Mucosa of stomach (tissue), 1 donor: ENCODE measurements around the gene DSCAML1.

ENCODE experiments used
- H3K27me3 ChIP-seq: one replicate; pipeline ENCODE4 v1.7.0; 2013; ENCODE audit warnings: mild to moderate bottlenecking, low read length; ENCODE audit not compliant: control insufficient read depth, insufficient read depth
- H3K36me3 ChIP-seq: one replicate; pipeline ENCODE4 v1.7.0; 2013; ENCODE audit warnings: low read length; ENCODE audit not compliant: control insufficient read depth, insufficient read depth
- H3K4me1 ChIP-seq: one replicate; pipeline ENCODE4 v1.7.0; 2013; ENCODE audit warnings: mild to moderate bottlenecking, low read length; ENCODE audit not compliant: control insufficient read depth, insufficient read depth
- H3K4me3 ChIP-seq: one replicate; pipeline ENCODE4 v1.7.0; 2013; ENCODE audit warnings: low read length
- H3K9ac ChIP-seq: one replicate; pipeline ENCODE4 v1.7.0; 2013; ENCODE audit warnings: mild to moderate bottlenecking, low read length, moderate library complexity
- H3K9me3 ChIP-seq: one replicate; pipeline ENCODE4 v1.7.0; 2013; ENCODE audit warnings: mild to moderate bottlenecking, low read length, moderate library complexity; ENCODE audit not compliant: control insufficient read depth
- donor health status: Pancreatic carcinoma.

Gene DSCAML1

DNA sequence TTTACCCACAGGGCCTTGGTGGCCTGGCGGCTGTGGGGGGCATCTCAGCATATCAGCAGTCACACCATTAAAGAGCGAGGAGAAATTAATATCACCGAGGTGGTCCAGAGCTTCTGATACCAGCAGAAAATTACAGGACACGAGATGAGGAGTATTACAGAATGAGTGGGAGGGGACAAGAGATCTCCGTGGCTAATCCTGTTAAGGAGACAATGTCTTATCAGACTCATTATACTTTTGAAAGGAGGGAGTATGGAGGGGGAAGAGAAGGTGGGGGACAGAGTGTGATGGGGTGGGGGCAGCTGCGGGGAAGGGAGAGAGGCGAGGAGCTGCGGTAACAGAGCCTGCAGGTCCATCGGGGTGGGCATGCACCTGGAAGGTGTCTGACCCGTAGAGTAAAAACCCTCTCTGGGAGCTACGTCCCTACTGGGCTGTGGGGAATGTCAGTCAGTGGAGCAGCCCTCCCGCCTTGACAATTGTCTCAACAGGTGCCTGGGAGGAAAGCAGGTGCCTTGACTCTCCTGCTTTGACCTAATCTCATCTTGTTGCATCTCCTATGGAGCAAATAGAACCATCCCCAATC lies 245.2 kb downstream of the DSCAML1 start:
- no peaks in the 10 kb centered on the region for H3K36me3 ChIP-seq
- H3K27me3 ChIP-seq: no peaks in the 10 kb centered on the region
- H3K4me1 ChIP-seq: no peaks in the 10 kb centered on the region

DNA sequence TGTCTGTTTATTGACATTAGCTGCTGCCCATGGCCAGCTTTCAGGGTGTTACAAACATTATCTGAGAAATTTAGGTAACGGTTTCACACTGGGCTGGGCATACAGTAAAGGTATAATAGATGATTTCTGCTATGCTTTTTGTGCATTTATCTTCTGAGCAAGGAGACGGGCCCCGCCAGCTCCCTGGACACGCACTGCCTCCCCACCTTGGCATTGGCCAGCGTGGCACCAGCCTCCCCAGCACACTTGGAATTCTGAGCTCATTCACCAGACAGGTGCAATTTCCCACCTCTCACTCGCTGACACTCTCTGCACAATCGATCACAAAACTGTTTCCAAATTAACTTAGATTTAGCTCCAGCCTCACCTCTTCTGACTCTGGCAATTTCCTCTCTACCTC lies 246.6 kb downstream of the DSCAML1 start:
- Histone ChIP-seq H3K9ac (no peak overlapping the region), H3K9me3 (no peaks in the 10 kb centered on the region), H3K4me1 (no peaks in the 10 kb centered on the region), H3K36me3 (no peaks in the 10 kb centered on the region), H3K4me3 (no peak overlapping the region), H3K27me3 (no peaks in the 10 kb centered on the region)

More for the DNA sequence above, 245.2 kb downstream of the DSCAML1 start:
- Histone ChIP-seq H3K9me3 (no peaks in the 10 kb centered on the region), H3K4me3 (no peak overlapping the region), H3K9ac (no peak overlapping the region)

DNA sequence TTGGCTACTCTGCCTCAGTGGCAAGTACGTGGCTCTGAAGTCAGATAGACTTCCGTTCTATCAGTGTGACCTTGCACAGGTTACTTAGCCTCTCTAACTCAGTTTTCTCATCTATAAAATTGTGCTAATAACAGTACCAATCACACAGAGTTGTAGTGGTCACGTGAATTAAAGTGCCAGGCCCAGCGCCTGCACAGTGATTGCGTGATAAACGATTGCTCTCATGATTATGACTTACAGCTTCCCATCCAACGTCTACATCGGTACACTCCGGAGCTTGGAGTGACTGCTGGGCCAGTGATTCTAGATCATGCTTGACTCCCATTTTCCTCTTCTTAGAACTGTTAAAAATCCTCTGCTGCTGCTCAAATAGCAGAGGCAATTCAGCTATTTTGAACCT lies 247.6 kb downstream of the DSCAML1 start:
- no peaks in the 10 kb centered on the region for H3K9me3 ChIP-seq
- no peaks in the 10 kb centered on the region for H3K36me3 ChIP-seq
- no peak overlapping the region for H3K9ac ChIP-seq
- H3K4me1 ChIP-seq: no peaks in the 10 kb centered on the region
- no peak overlapping the region for H3K4me3 ChIP-seq
- no peaks in the 10 kb centered on the region for H3K27me3 ChIP-seq

DNA sequence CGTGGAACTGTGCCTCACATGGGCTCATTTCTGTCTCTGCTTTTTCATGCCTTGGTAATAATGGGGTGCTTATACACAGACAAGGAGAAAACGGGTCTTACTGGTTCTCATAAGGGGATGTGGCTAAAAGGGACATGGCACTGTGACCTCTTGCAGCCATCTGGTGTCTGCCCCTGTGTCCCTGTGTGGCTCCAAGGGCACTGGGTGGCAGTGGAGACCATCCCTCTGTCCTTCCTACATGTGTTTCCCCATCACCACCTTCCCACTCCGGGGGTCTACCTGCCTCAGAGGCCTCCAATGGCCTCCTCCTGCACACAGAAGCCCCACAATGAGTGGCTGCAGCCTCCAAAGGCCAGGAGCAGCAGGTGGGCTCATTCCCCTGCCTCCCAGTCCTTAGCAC lies 248.1 kb downstream of the DSCAML1 start:
- H3K27me3 ChIP-seq: no peaks in the 10 kb centered on the region
- no peak overlapping the region for H3K4me3 ChIP-seq
- H3K9ac ChIP-seq: no peak overlapping the region
- H3K9me3 ChIP-seq: no peaks in the 10 kb centered on the region
- H3K36me3 ChIP-seq: no peaks in the 10 kb centered on the region
- no peaks in the 10 kb centered on the region for H3K4me1 ChIP-seq

DNA sequence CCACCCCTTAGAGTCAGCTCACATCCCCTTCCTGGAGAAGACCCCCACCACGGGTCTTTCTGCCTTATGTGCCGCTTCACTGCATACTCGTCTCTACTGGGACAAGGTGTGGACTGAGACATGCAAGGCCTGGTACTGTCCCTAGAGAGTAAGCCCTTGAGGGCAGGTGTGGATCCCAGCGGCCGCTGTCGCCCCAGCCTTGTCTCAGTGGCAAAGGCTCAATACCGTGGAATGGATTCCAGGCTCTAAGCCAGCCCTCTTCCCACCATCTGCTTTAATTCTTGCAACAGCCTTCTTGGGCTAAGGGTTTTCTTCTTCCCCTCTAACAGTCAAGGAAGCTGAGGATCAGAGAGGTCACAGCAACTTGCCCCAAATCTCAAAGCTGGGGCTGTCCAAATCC lies 249.1 kb downstream of the DSCAML1 start:
- H3K36me3 ChIP-seq: no peaks in the 10 kb centered on the region
- no peak overlapping the region for H3K9ac ChIP-seq
- H3K4me3 ChIP-seq: no peak overlapping the region
- no peaks in the 10 kb centered on the region for H3K4me1 ChIP-seq
- no peaks in the 10 kb centered on the region for H3K9me3 ChIP-seq
- no peaks in the 10 kb centered on the region for H3K27me3 ChIP-seq

DNA sequence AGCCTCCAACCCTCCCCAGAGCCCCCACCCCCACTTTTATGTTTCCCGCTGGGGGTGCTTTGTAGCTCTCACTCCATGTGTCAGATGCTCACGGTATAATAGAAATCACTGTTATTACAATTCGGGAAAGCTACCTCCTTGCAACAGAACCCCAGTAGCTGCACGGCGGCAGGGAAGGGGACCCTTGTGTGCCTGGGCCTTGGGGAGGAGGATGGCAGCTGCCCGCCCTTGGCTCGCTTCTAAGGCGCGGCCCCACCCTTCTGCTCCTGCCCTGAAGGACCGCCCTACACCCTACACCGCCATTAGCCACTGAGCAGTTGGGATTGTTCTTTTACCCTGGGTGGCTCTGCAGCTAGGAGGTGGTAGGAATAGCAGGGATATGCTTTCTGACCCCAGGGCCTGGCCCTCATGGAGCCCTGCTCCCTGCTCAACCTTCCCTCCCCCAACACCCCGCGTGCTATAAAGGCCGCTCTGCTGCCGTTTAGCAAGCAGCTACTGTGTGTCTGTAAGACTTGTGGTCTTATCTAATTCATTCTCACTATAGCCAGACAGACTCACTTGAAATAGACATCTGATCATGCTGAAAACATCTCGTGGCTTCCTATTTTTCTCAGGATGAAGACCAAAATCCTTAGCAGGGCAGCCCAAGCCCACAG lies 249.7 kb downstream of the DSCAML1 start:
- Histone ChIP-seq H3K27me3 (no peaks in the 10 kb centered on the region), H3K9me3 (no peaks in the 10 kb centered on the region), H3K4me1 (no peaks in the 10 kb centered on the region), H3K36me3 (no peaks in the 10 kb centered on the region), H3K4me3 (no peak overlapping the region), H3K9ac (no peak overlapping the region)

DNA sequence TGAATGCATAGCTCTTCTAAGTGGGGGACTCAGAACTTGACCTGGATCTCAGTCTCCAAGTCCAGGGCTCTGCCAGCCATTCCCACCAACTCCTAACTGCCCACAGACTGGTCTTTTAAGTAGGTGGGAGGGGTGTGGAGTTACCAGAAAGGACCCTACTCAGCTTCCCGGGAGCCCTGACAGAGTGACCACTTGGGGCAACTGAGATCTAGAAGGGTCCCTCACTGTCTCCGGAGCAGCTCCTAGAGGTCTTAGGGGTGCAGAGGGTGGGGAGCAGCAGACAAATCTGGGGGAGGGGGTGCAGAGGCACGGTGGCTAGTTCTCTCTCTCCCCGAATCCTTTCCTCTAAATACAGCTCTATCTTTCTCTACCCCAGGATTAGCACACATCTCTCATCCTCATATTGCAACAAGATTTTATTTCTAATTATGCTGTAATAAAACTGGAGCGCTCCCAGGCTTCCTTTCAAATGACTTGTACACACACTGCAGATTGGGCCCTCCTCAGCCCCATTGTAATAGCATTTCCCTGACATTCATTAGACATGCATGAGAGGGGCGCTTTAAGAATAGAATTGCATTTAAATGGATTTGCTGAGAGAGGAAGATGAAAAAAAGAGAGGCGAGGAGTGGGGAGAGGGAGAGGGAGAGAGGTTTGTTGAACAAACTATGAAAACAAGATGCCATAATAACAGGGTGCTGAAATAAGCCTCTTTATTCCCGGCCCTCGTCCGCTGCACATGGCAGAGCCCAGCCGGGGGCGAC lies 250.4 kb downstream of the DSCAML1 start:
- no peaks in the 10 kb centered on the region for H3K4me1 ChIP-seq
- H3K9me3 ChIP-seq: no peaks in the 10 kb centered on the region
- H3K27me3 ChIP-seq: no peaks in the 10 kb centered on the region
- no peaks in the 10 kb centered on the region for H3K36me3 ChIP-seq
- H3K4me3 ChIP-seq: no peak overlapping the region
- H3K9ac ChIP-seq: no peak overlapping the region

DNA sequence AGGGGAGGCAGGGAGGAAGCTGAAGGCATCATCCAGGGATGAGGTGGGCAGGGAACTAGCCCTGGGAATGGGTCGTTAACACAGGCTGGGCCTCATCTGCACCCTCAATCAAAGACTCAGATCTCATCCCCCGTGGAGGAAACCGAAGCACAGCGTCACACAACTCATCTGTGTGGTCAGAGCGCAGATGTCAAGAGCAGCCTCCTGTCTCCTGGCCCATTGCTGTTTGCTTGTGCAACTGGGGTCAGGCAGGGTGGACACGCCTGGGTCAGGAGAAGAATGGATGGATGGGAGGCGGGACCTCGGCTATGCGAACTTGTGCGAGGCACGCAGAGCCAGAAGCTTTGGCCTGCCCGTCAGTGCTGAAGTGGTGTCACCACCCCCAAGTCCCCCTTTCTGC lies 251.3 kb downstream of the DSCAML1 start:
- H3K36me3 ChIP-seq: no peaks in the 10 kb centered on the region
- no peak overlapping the region for H3K4me3 ChIP-seq
- H3K9me3 ChIP-seq: no peaks in the 10 kb centered on the region
- H3K27me3 ChIP-seq: no peaks in the 10 kb centered on the region
- no peaks in the 10 kb centered on the region for H3K4me1 ChIP-seq
- no peak overlapping the region for H3K9ac ChIP-seq

DNA sequence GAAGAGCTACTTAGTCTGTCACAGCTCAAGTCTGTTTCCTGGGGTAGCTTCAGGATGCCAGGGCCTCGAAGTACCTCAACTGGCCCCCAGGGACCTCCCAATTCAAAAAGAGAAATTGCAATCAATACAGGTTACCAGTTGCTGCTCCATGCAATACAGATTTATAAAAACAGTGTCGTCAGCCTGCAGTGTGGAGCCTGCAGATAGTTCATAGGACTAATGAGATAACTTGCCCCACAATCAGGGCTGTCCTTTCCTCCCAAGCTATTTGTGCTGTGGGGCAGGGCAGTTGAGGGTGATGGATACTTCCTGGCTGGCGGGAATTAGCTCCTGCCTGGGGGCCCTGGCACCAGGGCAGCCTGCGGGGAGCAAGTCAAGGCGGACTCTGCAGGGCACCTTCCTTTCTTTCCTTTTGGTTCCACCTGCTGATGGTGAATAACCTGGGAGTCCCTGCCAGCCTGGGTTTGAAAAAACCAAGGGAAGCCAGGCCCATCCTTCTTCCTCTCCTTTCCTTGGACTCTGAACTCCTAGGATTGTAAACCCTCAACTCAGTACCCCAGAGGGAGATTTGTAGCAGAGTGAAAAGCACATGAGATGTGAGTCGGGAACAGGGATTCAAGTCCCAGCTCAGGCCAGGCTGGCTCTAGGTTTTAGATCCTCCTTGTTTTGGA lies 252.8 kb downstream of the DSCAML1 start:
- no peaks in the 10 kb centered on the region for H3K36me3 ChIP-seq
- no peaks in the 10 kb centered on the region for H3K4me1 ChIP-seq
- H3K9ac ChIP-seq: no peak overlapping the region
- no peaks in the 10 kb centered on the region for H3K27me3 ChIP-seq
- H3K9me3 ChIP-seq: no peaks in the 10 kb centered on the region
- no peak overlapping the region for H3K4me3 ChIP-seq

DNA sequence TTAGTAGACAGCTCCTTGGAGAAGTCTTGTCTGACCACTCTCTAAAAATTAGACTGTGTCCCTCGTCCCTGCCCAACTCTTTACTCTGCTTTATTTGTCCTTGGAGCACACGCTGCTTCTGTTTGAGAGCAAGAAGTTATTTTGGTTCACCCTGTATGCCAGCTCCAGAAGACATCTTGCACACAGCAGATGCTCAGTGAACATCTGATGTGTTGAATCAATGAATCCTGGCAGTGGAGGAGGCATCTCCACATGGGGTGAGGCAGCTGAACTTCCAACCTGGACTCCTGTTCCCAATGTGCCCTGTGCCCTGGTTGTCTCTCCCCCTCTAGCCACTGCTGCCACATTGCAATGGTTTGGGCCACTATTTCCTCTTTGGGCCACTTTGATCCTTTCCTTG lies 255.8 kb downstream of the DSCAML1 start:
- Histone ChIP-seq H3K27me3 (no peaks in the 10 kb centered on the region), H3K9ac (no peak overlapping the region), H3K36me3 (no peaks in the 10 kb centered on the region), H3K4me1 (no peaks in the 10 kb centered on the region), H3K4me3 (no peak overlapping the region), H3K9me3 (no peaks in the 10 kb centered on the region)

DNA sequence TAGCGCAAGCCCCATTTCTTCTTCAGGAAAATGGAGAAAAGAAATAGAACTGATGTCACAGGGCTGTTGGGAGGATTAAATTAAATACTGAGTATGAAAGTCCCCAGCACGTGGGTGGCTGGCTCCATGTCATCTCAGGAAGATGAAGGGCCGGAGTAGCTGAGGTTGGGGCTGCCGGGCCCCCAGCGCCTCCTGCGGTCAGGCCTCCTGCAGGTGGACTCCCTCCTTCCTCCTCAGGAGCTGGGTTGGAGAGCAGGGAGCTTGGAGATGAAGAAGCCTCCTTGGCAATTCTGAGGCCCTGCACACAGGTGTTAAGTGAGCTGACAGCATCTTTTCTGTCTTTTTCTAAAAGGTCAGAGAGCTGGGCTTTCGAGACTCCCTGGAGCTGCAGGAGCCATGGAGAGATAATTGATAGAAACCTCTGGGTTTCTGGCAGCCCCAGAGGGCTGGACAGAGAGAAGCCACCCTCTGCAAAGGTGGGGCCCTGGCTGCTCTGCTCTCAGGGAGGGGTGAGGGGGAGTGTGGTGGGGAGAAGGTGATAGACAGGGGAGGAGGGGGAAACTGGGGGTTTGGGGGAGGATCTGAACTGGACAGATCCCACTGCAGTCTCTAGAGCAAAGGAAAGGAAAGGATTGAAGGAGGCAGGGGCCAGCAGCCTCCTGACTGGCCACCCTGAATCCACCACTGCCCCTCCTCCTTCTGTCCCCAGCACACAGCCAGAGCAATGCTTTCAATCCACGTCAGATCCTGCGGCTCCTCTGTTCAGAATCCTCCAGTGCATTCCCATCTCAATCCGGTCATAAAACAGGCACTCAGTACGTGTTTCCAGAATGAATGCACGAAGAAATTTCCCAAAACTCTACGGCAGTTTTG lies 258.5 kb downstream of the DSCAML1 start:
- Histone ChIP-seq H3K9me3 (no peaks in the 10 kb centered on the region), H3K27me3 (no peaks in the 10 kb centered on the region), H3K36me3 (no peaks in the 10 kb centered on the region), H3K4me3 (no peak overlapping the region), H3K4me1 (no peaks in the 10 kb centered on the region), H3K9ac (no peak overlapping the region)
